ENCODE data around the gene LNX2.
"Not testable (repeated sequence)": the region's sequence is repeated elsewhere in the genome, so short reads cannot be mapped to it uniquely, and the experiment has no call there.

The LNX2 gene

DNA sequence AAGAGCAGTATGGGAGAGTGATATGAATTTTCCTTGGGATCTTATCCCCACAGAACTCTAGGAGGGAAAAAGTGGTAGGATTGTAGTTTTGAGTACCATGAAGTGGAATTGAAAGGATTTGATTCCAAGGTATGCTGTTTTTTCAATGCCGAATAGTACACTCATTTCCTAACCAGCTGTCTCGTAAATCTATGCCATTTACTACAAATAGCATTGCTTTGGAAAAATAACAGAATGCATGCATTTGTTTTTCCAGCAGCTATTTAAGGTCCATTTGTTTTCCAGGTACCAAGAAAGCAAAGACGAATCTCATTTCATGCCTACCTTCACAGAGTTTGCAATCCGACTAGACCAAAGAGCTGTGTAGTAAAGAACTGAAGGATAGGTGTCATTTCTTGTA is 11.9 kb upstream of the LNX2 start:
- H3K9me3 ChIP-seq (ENCODE audit: severe bottlenecking), result no peaks in the 10 kb centered on the region
- no peak overlapping the region for H3K27ac ChIP-seq
- H3K36me3 ChIP-seq, result peaks cover 24% of the 10 kb centered on the region
- no peak overlapping the region for H3K4me3 ChIP-seq (ENCODE audit: low read depth, low read length)
- no peak for TF ChIP-seq CTCF (IDR thresholded peaks at IDR 0.05; ENCODE audit: low read depth, low read length)
- no peak for DNase-seq
- no peaks in the 10 kb centered on the region for H3K27me3 ChIP-seq (ENCODE audit: insufficient read depth, low read depth, severe bottlenecking)

GRCh38 chr13:27631665-27632064 is 11.3 kb upstream of the LNX2 start:
- no peak for DNase-seq
- TF ChIP-seq CTCF (IDR thresholded peaks at IDR 0.05; ENCODE audit: low read depth, low read length), result no peak
- peaks cover 24% of the 10 kb centered on the region for H3K36me3 ChIP-seq

DNA sequence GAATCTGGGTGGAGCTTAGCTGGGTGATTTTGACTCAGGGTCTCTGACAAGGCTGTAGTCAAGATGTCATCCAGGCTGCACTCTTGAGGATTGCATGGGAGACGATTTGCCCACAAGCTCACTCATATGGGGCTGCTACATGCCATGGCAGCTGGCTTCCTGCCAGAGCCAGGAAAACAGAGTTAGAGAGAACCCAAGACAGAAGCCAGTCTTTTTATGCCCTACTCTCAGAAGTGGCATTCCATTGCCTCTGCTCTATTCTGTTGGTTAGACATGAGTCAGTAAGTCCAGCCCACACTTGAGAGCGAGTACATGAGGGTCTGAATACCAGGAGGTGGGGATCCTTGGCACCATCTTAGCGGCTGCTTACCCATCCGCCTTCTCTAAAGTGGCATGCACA is 10.8 kb upstream of the LNX2 start:
- H3K36me3 ChIP-seq, result peaks cover 24% of the 10 kb centered on the region

More at GRCh38 chr13:27631665-27632064, 11.3 kb upstream of the LNX2 start:
- no peak overlapping the region for H3K27ac ChIP-seq
- no peaks in the 10 kb centered on the region for H3K9me3 ChIP-seq (ENCODE audit: severe bottlenecking)
- H3K27me3 ChIP-seq (ENCODE audit: insufficient read depth, low read depth, severe bottlenecking), result no peaks in the 10 kb centered on the region
- H3K4me3 ChIP-seq (ENCODE audit: low read depth, low read length), result no peak overlapping the region

DNA sequence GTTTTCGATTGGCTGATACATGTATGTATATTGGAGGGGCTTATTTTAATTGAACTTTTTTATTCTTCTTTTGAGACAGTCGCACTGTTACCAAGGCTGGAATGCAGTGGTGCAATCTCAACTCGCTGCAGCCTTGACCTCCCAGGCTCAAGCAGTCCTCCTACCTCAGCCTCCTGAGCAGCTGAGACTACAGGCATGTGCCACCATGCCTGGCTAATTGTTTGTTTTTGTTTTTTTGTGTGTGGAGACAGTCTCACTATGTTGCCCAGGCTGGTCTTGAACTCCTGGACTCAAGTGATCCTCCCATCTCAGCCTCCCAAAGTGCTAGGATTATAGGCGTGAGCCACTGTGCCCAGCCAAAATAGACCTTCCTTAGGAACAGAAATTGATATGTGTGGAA is 8.4 kb upstream of the LNX2 start:
- H3K27me3 ChIP-seq (ENCODE audit: insufficient read depth, low read depth, severe bottlenecking); DNase-seq; H3K4me3 ChIP-seq (ENCODE audit: low read depth, low read length); H3K27ac ChIP-seq; H3K9me3 ChIP-seq (ENCODE audit: severe bottlenecking): not testable (repeated sequence)
- peaks cover 35% of the 10 kb centered on the region for H3K36me3 ChIP-seq

More for the DNA sequence above, 10.8 kb upstream of the LNX2 start:
- TF ChIP-seq CTCF (IDR thresholded peaks at IDR 0.05; ENCODE audit: low read depth, low read length), result no peak
- Histone ChIP-seq H3K27ac (no peak overlapping the region), H3K4me3 (ENCODE audit: low read depth, low read length) (no peak overlapping the region), H3K9me3 (ENCODE audit: severe bottlenecking) (no peaks in the 10 kb centered on the region), H3K27me3 (ENCODE audit: insufficient read depth, low read depth, severe bottlenecking) (no peaks in the 10 kb centered on the region)
- no peak for DNase-seq

- DNase-seq, result no peak
- Histone ChIP-seq H3K27ac (no peak overlapping the region), H3K27me3 (ENCODE audit: insufficient read depth, low read depth, severe bottlenecking) (no peaks in the 10 kb centered on the region), H3K4me3 (ENCODE audit: low read depth, low read length) (no peak overlapping the region), H3K36me3 (peaks cover 38% of the 10 kb centered on the region), H3K9me3 (ENCODE audit: severe bottlenecking) (no peaks in the 10 kb centered on the region)
- TF ChIP-seq CTCF (IDR thresholded peaks at IDR 0.05; ENCODE audit: low read depth, low read length), result no peak
Measured at GRCh38 chr13:27628081-27628480, 7.8 kb upstream of the LNX2 start.

- no peak overlapping the region for H3K27ac ChIP-seq
- no peak overlapping the region for H3K4me3 ChIP-seq (ENCODE audit: low read depth, low read length)
- TF ChIP-seq CTCF (IDR thresholded peaks at IDR 0.05; ENCODE audit: low read depth, low read length), result no peak
- peaks cover 43% of the 10 kb centered on the region for H3K36me3 ChIP-seq
- no peak for DNase-seq
- no peaks in the 10 kb centered on the region for H3K27me3 ChIP-seq (ENCODE audit: insufficient read depth, low read depth, severe bottlenecking)
- no peaks in the 10 kb centered on the region for H3K9me3 ChIP-seq (ENCODE audit: severe bottlenecking)
Measured at GRCh38 chr13:27627380-27627779, 7.1 kb upstream of the LNX2 start.

Measured in WERI-Rb-1 (cell line).